Gastroesophageal sphincter (tissue), 4 donors: ENCODE measurements around the gene EPHA5. TPM values are rescaled to one million over a fixed set of nuclear protein-coding genes. Genes with fewer than 3 reads are reported as not detected.

Experiments used
- ATAC-seq: fragments of 150-250 bp; one replicate; pipeline ENCODE4 v1.9.1; 2016; ENCODE audit warnings: mild to moderate bottlenecking, moderate library complexity
- H3K27ac ChIP-seq, 4 donors: fragments of 200-600 bp; sonication (generic) in 3 of 4; 1 replicate in 3 of 4; 2 replicates in 1 of 4; pipeline ENCODE4 v1.5.1; 2016 to 2019
- H3K27me3 ChIP-seq: fragments of 200-600 bp; sonication (generic); one replicate; pipeline ENCODE4 v1.5.1; 2019
- H3K36me3 ChIP-seq, 2 donors: fragments of 200-600 bp; sonication (generic); one replicate each; pipeline ENCODE4 v1.5.1; 2019; ENCODE audit warnings: control low read depth in 1 of 2
- H3K4me1 ChIP-seq, 3 donors: fragments of 200-600 bp; sonication (generic); 1 replicate in 2 of 3; 2 replicates in 1 of 3; pipeline ENCODE4 v1.5.1; 2016 to 2019; ENCODE audit warnings: control low read depth in 2 of 3
- H3K4me3 ChIP-seq, 2 donors: fragments of 200-600 bp; sonication (generic); one replicate each; pipeline ENCODE4 v1.5.1; 2019; ENCODE audit warnings: mild to moderate bottlenecking in 1 of 2, moderate library complexity in 1 of 2
- H3K9me3 ChIP-seq, 3 donors: fragments of 200-600 bp; sonication (generic); one replicate each; pipeline ENCODE4 v1.5.1; 2017 to 2019; ENCODE audit warnings: control low read depth in 2 of 3
- CTCF ChIP-seq, 4 experiments: fragments of 200-600 bp in 2 of 4; fragments of 450-650 bp in 2 of 4; sonication (generic) in 1 of 4; IDR thresholded peaks; one replicate each; pipeline ENCODE4 v1.5.1; 2017 to 2019; ENCODE audit warnings: antibody characterized with exemption in 4 of 4, mild to moderate bottlenecking in 2 of 4, moderate library complexity in 2 of 4
- EP300 ChIP-seq: sonication (generic); formaldehyde crosslinking; IDR thresholded peaks from one replicate; pipeline ENCODE4 v1.6.1; 2017; ENCODE audit warnings: antibody characterized with exemption, mild to moderate bottlenecking
- POLR2A ChIP-seq, 2 donors: fragments of 450-650 bp; IDR thresholded peaks; one replicate each; pipeline ENCODE4 v1.6.1; 2017; ENCODE audit warnings: antibody characterized with exemption in 2 of 2, mild to moderate bottlenecking in 2 of 2, moderate library complexity in 1 of 2
- POLR2AphosphoS5 ChIP-seq: sonication (generic); formaldehyde crosslinking; IDR thresholded peaks from one replicate; pipeline ENCODE4 v1.6.1; 2017; ENCODE audit warnings: antibody characterized with exemption
- WGBS, 2 donors: methylation state at CpG; one replicate each; pipeline ENCODE4 v1.1.5; 2018; ENCODE audit warnings: low coverage in 1 of 2; 5-methylcytosine and 5-hydroxymethylcytosine counted together
- total RNA-seq, 4 donors: library from RNA; depleted of rRNA; stranded (reverse); fragments of >200 nt; gene quantifications; one replicate each; pipeline ENCODE4 v1.1.0, GENCODE V29; 2016

The EPHA5 gene
- total RNA-seq, 4 donors from 2014 or later: 0.10 to 0.78 (median 0.50) TPM

- ATAC-seq: no peak
- Histone ChIP-seq H3K4me3 (no peak overlapping the region), H3K9me3 (no peaks in the 10 kb centered on the region), H3K36me3 (no peaks in the 10 kb centered on the region), H3K27me3 (no peaks in the 10 kb centered on the region), H3K27ac (no peak overlapping the region), H3K4me1 (no peaks in the 10 kb centered on the region)
- TF ChIP-seq CTCF (IDR thresholded peaks at IDR 0.05) (no peak), EP300 (no peak), POLR2A (IDR thresholded peaks at IDR 0.05) (no peak), POLR2AphosphoS5 (no peak)
- WGBS, 2 donors: 40 to 53% methylated on average over 3 of the region's 3 CpGs
Observed at GRCh38 chr4:65635051-65635821, 35.1 kb downstream of the EPHA5 start.

GRCh38 chr4:65624651-65625050, 45.6 kb downstream of the EPHA5 start:
- H3K9me3 ChIP-seq: no peaks in the 10 kb centered on the region
- H3K4me3 ChIP-seq: no peak overlapping the region
- no peaks in the 10 kb centered on the region for H3K27me3 ChIP-seq
- no peaks in the 10 kb centered on the region for H3K4me1 ChIP-seq
- TF ChIP-seq POLR2AphosphoS5 (no peak), POLR2A (IDR thresholded peaks at IDR 0.05) (no peak), EP300 (no peak), CTCF (IDR thresholded peaks at IDR 0.05) (no peak)
- no peak for ATAC-seq
- no peaks in the 10 kb centered on the region for H3K36me3 ChIP-seq
- H3K27ac ChIP-seq: no peak overlapping the region

GRCh38 chr4:65623506-65623905, 46.8 kb downstream of the EPHA5 start:
- TF ChIP-seq EP300: no peak
- no peak for TF ChIP-seq POLR2AphosphoS5
- TF ChIP-seq POLR2A (IDR thresholded peaks at IDR 0.05): no peak
- no peak for TF ChIP-seq CTCF (IDR thresholded peaks at IDR 0.05)

GRCh38 chr4:65617416-65617815, 52.9 kb downstream of the EPHA5 start:
- TF ChIP-seq POLR2AphosphoS5 (no peak), EP300 (no peak), POLR2A (IDR thresholded peaks at IDR 0.05) (no peak), CTCF (IDR thresholded peaks at IDR 0.05) (no peak)
- ATAC-seq: no peak
- Histone ChIP-seq H3K27me3 (no peaks in the 10 kb centered on the region), H3K9me3 (no peaks in the 10 kb centered on the region), H3K4me3 (no peak overlapping the region), H3K27ac (no peak overlapping the region), H3K36me3 (no peaks in the 10 kb centered on the region), H3K4me1 (no peaks in the 10 kb centered on the region)
- 70 to 75% methylated on average over 1 of the region's 1 CpG for WGBS, 2 donors

More at GRCh38 chr4:65623506-65623905, 46.8 kb downstream of the EPHA5 start:
- Histone ChIP-seq H3K4me3 (no peak overlapping the region), H3K4me1 (no peaks in the 10 kb centered on the region), H3K9me3 (no peaks in the 10 kb centered on the region), H3K36me3 (no peaks in the 10 kb centered on the region), H3K27ac (no peak overlapping the region), H3K27me3 (no peaks in the 10 kb centered on the region)
- WGBS, 2 donors: 19 to 56% methylated on average over 1 of the region's 1 CpG
- no peak for ATAC-seq

GRCh38 chr4:65604515-65604914, 65.8 kb downstream of the EPHA5 start:
- Histone ChIP-seq H3K36me3 (no peaks in the 10 kb centered on the region), H3K9me3 (no peaks in the 10 kb centered on the region), H3K4me3 (no peak overlapping the region), H3K27me3 (no peaks in the 10 kb centered on the region), H3K4me1 (no peaks in the 10 kb centered on the region), H3K27ac (no peak overlapping the region)
- WGBS, 2 donors: 42 to 55% methylated on average over 1 of the region's 1 CpG
- no peak for ATAC-seq
- TF ChIP-seq POLR2AphosphoS5 (no peak), CTCF (IDR thresholded peaks at IDR 0.05) (no peak), POLR2A (IDR thresholded peaks at IDR 0.05) (no peak), EP300 (no peak)
